Coronary artery (tissue), 2 donors: ENCODE data around the gene HOXD9.

Experiments
- DNase-seq: peaks from one replicate; pipeline ENCODE4 v3.0.0-alpha.2; 2017; ENCODE audit warnings: low spot score
- H3K27ac ChIP-seq, 2 donors: fragments of 200-600 bp; sonication (generic); one replicate each; pipeline ENCODE4 v1.5.1; 2016 to 2019
- H3K4me3 ChIP-seq: fragments of 200-600 bp; sonication (generic); 2 replicates; pipeline ENCODE4 v1.5.1; 2016; ENCODE audit warnings: mild to moderate bottlenecking, moderate library complexity
- TF ChIP-seq, protein P1 (sequence below): fragments of 200-600 bp; sonication (generic); IDR thresholded peaks from one replicate; pipeline ENCODE4 v1.5.1; 2019; ENCODE audit warnings: antibody characterized with exemption

HOXD9 gene

GRCh38 chr2:176164611-176165369, 42.3 kb downstream of the HOXD9 start:
- H3K4me3 ChIP-seq: no peak overlapping the region
- TF ChIP-seq, protein P1, sequence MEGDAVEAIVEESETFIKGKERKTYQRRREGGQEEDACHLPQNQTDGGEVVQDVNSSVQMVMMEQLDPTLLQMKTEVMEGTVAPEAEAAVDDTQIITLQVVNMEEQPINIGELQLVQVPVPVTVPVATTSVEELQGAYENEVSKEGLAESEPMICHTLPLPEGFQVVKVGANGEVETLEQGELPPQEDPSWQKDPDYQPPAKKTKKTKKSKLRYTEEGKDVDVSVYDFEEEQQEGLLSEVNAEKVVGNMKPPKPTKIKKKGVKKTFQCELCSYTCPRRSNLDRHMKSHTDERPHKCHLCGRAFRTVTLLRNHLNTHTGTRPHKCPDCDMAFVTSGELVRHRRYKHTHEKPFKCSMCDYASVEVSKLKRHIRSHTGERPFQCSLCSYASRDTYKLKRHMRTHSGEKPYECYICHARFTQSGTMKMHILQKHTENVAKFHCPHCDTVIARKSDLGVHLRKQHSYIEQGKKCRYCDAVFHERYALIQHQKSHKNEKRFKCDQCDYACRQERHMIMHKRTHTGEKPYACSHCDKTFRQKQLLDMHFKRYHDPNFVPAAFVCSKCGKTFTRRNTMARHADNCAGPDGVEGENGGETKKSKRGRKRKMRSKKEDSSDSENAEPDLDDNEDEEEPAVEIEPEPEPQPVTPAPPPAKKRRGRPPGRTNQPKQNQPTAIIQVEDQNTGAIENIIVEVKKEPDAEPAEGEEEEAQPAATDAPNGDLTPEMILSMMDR: no peak
- no peak for DNase-seq
- no peak overlapping the region for H3K27ac ChIP-seq

GRCh38 chr2:176165370-176166050, 43.0 kb downstream of the HOXD9 start:
- TF ChIP-seq, protein P1: no peak
- DNase-seq: no peak
- no peak overlapping the region for H3K4me3 ChIP-seq
- no peak overlapping the region for H3K27ac ChIP-seq

DNA sequence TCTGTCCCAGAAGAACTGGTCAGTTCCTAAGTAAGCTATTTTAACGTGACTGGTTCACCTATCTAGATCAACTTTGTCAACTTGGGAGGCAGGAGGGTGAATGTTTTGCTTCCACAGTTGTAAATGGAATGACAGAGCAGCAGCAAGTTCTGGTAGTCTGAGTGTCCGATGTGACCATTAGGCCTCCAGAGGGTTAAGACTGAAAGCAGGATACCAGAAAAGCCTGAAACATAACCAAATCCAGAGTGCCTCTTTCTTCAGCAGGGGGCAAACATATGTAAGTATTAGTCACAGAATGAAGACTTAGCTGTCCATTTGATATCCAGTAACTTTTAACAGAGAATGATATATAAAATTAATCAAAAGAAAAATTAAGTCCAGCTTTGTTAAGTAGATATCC, 43.8 kb downstream of the HOXD9 start:
- TF ChIP-seq, protein P1: no peak
- no peak overlapping the region for H3K4me3 ChIP-seq
- H3K27ac ChIP-seq: no peak overlapping the region
- DNase-seq: no peak

- H3K4me3 ChIP-seq: no peak overlapping the region
- TF ChIP-seq, protein P1: no peak
- DNase-seq: no peak
- no peak overlapping the region for H3K27ac ChIP-seq
These were observed 44.9 kb downstream of the HOXD9 start for GRCh38 chr2:176167398-176167797.

- no peak for DNase-seq
- Histone ChIP-seq H3K4me3 (no peak overlapping the region), H3K27ac (no peak overlapping the region)
- TF ChIP-seq, protein P1: no peak
These were observed 46.7 kb downstream of the HOXD9 start for GRCh38 chr2:176169181-176169580.

DNA sequence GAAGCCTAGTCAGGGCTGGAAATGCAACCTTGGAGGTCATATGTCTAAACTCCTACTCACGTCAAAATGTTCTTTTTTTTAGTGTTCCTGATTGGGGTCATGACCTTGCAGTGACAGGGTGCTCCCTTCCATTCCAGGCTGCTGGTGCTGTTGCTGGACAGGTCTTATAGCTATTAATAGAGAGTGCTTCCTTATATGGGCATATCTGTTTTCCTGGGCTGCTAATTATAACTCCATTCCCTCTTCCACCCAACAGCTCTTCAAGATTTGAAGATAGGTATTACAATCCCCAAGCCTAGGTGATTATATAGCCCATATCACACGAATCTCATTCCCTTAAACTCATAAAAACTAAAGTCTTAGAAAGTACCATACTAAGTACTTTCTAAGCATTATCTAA, 47.2 kb downstream of the HOXD9 start:
- TF ChIP-seq, protein P1: no peak
- DNase-seq: no peak
- Histone ChIP-seq H3K4me3 (no peak overlapping the region), H3K27ac (no peak overlapping the region)
